ENCODE measurements around the gene BFSP2.

BFSP2 gene

DNA sequence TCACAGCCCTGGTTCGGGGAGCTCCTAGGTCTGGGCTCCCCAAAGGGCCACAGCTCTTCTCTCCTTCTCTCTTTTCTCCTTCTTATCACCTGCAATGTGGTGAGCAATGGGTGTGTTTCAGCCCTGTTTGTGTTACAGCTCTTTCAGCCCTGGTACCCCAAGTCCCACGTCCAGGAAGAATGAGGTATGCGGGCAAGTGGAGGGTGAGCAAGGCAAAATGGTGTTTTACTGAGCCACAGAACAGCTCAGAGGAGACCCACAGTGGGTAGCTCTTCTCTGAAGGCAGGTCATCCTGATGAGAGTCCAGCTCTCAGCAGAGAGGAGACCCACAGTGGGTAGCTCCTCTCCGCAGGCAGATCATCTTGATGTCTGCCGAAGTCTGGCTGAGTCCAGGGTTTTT is 86.8 kb downstream of the BFSP2 start:
- DNase-seq (ENCODE audit: extremely low spot score) = no peak
- ChIA-PET POLR2A (no interaction called here), CTCF (interaction anchor here (0.8 to 11.3 kb wide), 6 partner anchors 13 to 761 kb away, joined by 3 to 170 read pairs (median 4); partner anchors contain the start of gene CDV3)
- TF ChIP-seq, protein P1, sequence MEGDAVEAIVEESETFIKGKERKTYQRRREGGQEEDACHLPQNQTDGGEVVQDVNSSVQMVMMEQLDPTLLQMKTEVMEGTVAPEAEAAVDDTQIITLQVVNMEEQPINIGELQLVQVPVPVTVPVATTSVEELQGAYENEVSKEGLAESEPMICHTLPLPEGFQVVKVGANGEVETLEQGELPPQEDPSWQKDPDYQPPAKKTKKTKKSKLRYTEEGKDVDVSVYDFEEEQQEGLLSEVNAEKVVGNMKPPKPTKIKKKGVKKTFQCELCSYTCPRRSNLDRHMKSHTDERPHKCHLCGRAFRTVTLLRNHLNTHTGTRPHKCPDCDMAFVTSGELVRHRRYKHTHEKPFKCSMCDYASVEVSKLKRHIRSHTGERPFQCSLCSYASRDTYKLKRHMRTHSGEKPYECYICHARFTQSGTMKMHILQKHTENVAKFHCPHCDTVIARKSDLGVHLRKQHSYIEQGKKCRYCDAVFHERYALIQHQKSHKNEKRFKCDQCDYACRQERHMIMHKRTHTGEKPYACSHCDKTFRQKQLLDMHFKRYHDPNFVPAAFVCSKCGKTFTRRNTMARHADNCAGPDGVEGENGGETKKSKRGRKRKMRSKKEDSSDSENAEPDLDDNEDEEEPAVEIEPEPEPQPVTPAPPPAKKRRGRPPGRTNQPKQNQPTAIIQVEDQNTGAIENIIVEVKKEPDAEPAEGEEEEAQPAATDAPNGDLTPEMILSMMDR (IDR thresholded peaks at IDR 0.05; ENCODE audit: control extremely low read depth, extremely low read depth, low read depth, missing control alignments) = no peak

DNA sequence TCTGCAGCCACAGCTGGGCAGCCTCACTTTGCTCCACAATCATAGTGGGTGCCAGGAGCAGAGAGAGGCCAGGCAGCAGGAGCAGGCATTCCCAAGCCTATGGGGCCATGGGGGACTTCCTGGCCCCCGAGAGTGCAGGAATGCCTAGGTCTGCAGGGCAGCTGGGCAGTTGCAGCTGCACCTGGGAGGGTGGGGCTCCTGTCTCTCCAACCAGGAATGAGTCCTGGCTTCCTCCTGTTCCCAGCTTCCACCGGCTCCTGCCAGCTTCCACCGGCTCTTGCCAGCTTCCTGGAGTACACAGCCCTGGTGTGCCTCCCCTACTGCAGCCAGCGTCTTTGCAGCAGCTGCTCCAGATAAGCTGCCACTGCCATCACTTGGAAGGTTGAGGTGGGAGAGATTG is 87.3 kb downstream of the BFSP2 start:
- TF ChIP-seq, protein P1 (IDR thresholded peaks at IDR 0.05; ENCODE audit: control extremely low read depth, extremely low read depth, low read depth, missing control alignments) = no peak
- ChIA-PET POLR2A (no interaction called here), CTCF (interaction anchor here (1.2 to 11.3 kb wide), 4 partner anchors 14 to 85 kb away, joined by 3 to 170 read pairs (median 9); partner anchors contain the start of gene CDV3)
- DNase-seq (ENCODE audit: extremely low spot score) = no peak

GRCh38 chr3:133487920-133488540 is 88.2 kb downstream of the BFSP2 start:
- ChIA-PET POLR2A (interaction anchor here (1.1 kb wide), 1 partner anchor 8 kb away, joined by 3 read pairs; no protein-coding TSS in a partner anchor), CTCF (interaction anchor here (0.7 to 11.3 kb wide), 12 partner anchors 13 to 85 kb away, joined by 3 to 170 read pairs (median 4); partner anchors contain the start of gene CDV3)
- peak; percentile 30 for DNase-seq (ENCODE audit: extremely low spot score)
- TF ChIP-seq, protein P1 (IDR thresholded peaks at IDR 0.05; ENCODE audit: control extremely low read depth, extremely low read depth, low read depth, missing control alignments) = no peak

DNA sequence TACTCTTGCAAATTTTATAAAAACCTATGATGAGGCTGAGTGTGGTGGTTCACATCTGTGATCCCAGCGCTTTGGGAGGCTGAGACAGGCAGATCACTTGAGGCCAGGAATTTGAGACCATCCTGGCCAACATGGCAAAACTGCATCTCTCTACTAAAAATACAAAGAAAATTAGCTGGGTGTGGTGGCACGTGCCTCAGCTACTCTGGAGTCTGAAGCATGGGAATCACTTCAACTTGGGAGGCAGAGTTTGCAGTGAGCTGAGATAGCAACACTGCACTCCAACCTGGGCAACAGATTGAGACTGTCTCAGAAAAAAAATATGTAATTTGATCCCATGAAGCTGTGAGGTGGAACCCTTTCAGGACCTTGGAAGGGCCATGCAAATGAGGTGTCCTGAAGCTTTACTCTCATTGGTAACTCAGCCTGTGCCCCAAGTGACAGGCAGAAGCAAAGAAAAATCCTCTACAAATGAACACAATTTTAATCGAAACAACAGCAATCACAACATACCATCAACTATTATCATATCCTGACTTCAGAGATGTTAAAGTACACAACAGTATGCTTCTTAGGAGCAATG is 89.0 kb downstream of the BFSP2 start:
- ChIA-PET POLR2A (interaction anchor here (1.1 kb wide), 1 partner anchor 9 kb away, joined by 3 read pairs; no protein-coding TSS in a partner anchor), CTCF (interaction anchor here (0.7 to 11.3 kb wide), 20 partner anchors 12 to 90 kb away, joined by 3 to 170 read pairs (median 4); partner anchors contain the start of gene CDV3)
- DNase-seq (ENCODE audit: extremely low spot score) = no peak
- TF ChIP-seq, protein P1 (IDR thresholded peaks at IDR 0.05; ENCODE audit: control extremely low read depth, extremely low read depth, low read depth, missing control alignments) = no peak

- ChIA-PET CTCF (interaction anchor here (0.8 to 11.3 kb wide), 19 partner anchors 11 to 89 kb away, joined by 3 to 170 read pairs (median 4); partner anchors contain the start of gene CDV3), POLR2A (interaction anchor here (1.0 to 1.1 kb wide), 2 partner anchors 10 to 82 kb away, joined by 3 to 4 read pairs; no protein-coding TSS in a partner anchor)
- TF ChIP-seq, protein P1 (IDR thresholded peaks at IDR 0.05; ENCODE audit: control extremely low read depth, extremely low read depth, low read depth, missing control alignments) = no peak
- no peak for DNase-seq (ENCODE audit: extremely low spot score)
Observed at GRCh38 chr3:133489466-133490085, 89.7 kb downstream of the BFSP2 start.
